ENCODE results near the gene PLCH2. TPM values are rescaled to one million over a fixed set of nuclear protein-coding genes. Genes with fewer than 3 reads are reported as not detected.
A peak's percentile ranks its signal among the peaks of the same experiment; 100 is the strongest.

Gene PLCH2
- total and polyA plus RNA-seq, 9 of the 15 experiments (the other 6 are each of a cell fraction or from before 2014, with no cell fraction given) = 0.16 TPM; not detected in 8

- TF ChIP-seq ZNF511 (CRISPR knock-in tag; IDR thresholded peaks at IDR 0.05) (no peak), BRF1 (IDR thresholded peaks at IDR 0.05; ENCODE audit: borderline replicate concordance, extremely low read depth, insufficient read length) (no peak), ZNF354B (CRISPR knock-in tag; IDR thresholded peaks at IDR 0.05) (no peak), ARID2 (IDR thresholded peaks at IDR 0.05) (no peak), ZMIZ1 (IDR thresholded peaks at IDR 0.05; ENCODE audit: low read depth in 2 of 2, low read length in 2 of 2) (no peak), PHF21A (IDR thresholded peaks at IDR 0.05; ENCODE audit: borderline replicate concordance, low read depth) (no peak), STAT5A (IDR thresholded peaks at IDR 0.05; ENCODE audit: borderline replicate concordance, low read length) (no peak), MCM5 (IDR thresholded peaks at IDR 0.05; ENCODE audit: low read depth) (no peak), ZNF655 (CRISPR knock-in tag; IDR thresholded peaks at IDR 0.05) (no peak), USF1 (CRISPR knock-in tag; IDR thresholded peaks at IDR 0.05) (no peak), CREBBP (IDR thresholded peaks at IDR 0.05; ENCODE audit: low read depth, low read length) (no peak), NR2F6 (CRISPR knock-in tag; IDR thresholded peaks at IDR 0.05) (no peak), CREB3L1 (IDR thresholded peaks at IDR 0.05; ENCODE audit: borderline replicate concordance, low read depth) (no peak), CCNT2 (IDR thresholded peaks at IDR 0.05; ENCODE audit: borderline replicate concordance, extremely low read depth, insufficient read length, low read depth, low read length) (no peak), ZEB2 (IDR thresholded peaks at IDR 0.05) (no peak), PHB2 (IDR thresholded peaks at IDR 0.05; ENCODE audit: low read depth) (no peak), JUND (IDR thresholded peaks at IDR 0.05; ENCODE audit: borderline replicate concordance, low read depth, low read length) (peak; percentile 0; the same call in 1 of the 2 replicates), JUND (tag; IDR thresholded peaks at IDR 0.05; ENCODE audit: borderline replicate concordance, low read depth, low read length) (no peak), KLF1 (tag; IDR thresholded peaks at IDR 0.05) (no peak)
Measured at GRCh38 chr1:2547210-2548067, 71.3 kb downstream of the PLCH2 start (continued).
